DMS 273 (cell line): ENCODE results near the gene IL22RA2.

Source experiments
- DNase-seq: peaks from one replicate; lab custom pipeline; 2025; ENCODE audit not compliant: unreplicated experiment; lab: John Stamatoyannopoulos, UW

IL22RA2 gene

DNA sequence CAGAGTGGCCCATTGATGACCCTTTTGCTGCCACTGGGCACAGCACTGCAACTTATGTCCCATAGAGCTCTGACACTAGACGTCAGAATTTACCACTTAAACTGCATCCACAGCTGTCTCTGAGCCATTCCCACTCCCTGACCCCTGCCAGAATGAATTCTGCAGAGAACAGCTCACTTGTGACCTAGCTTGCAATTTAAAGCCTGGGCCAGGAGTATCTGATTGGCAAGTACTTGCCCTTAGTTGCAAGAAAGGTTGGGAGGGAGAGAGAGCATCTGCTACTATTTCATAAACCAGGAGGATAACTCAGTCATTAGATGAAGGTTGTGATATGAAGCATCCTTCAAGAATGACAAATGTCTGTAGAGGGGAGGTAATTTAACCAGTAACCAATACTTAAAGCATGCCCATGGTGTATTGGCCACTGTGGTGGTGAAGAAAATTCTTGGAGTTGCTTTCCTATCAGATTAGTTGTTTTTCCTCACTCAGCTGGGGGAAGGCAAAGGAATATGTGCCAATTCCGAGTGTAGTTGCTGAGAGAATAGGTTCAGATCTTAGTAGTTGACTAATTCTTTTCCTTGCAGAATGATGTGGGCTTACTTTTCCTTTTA, 46.5 kb downstream of the IL22RA2 start:
- peak; percentile 31 for DNase-seq

DNA sequence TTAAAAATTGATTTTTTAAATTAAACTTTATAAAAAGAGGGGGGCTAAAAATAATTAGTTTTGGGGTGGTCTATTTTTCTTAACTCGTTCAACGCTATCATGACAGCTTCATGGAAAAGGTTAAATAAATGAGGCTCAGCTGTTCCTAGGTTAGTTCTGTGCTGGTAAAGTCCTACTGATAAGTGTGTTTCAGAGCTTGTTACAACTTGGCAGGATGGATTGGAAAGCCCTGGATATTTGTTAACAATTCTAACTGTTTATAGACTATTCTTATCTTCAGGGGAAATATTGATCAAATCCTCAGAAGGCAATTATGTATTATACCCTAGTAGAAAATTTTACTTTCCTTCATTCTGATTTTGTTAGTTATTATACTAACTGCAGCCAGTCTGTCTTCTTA, 50.4 kb downstream of the IL22RA2 start:
- DNase-seq = no peak

DNA sequence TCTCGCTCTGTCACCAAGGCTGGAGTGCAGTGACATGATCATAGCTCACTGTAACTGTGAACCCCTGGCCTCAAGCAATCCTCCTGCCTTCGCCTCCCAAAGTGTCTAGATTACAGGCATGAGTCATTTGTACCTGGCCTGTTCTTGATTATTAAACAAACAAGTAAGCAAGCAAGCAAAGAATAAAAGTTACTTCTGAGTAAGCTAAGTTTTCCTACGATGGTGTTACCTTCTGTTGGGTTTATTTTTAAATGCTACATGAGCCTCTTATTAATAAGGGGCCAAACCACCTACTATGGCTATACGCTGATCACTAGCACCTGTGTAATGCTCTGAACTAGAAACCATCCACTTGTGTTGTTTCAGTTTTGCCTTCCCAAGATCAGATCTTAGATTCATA, 50.8 kb downstream of the IL22RA2 start:
- DNase-seq = no peak

- DNase-seq = no peak
Measured at GRCh38 chr6:137121401-137121997, 51.9 kb downstream of the IL22RA2 start.

DNA sequence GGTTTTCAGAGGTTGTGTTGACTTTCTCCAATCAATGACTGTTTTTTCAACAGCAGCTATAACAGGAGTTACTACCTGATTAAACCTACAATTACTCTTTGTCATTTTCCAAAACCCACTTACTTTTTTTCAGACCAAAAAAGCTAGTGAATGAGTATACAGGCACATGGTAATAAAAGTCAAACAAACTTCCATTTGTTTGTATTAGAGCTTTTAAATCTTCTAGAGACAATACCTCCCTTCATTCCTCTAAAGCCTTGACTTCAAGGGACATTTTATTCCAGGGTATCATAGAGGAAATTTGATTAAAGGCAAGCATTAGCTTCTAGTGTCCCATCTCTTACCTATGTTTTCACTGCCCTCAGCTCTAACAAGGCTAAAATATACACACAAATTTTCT, 52.7 kb downstream of the IL22RA2 start:
- DNase-seq = no peak

GRCh38 chr6:137119196-137120104, 54.0 kb downstream of the IL22RA2 start:
- DNase-seq = peak; percentile 6

DNA sequence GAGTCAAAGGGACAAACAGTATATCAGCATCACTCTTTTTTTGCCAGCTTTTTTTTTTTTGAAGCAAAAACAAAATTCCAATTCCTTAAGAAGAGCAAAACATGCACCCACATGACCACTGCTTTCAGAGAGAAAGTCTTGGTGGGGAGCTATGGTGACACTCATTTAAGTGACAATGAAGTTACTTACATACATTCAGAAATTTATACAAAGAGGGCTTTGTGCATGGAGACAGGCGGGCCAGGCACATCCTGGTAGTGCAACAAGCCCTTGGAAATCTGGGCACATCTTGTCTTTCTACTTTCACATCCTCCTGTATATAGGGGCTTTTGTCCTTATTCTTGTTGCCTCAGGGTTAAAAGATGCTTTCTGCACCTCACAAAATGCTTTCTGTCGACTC, 55.9 kb downstream of the IL22RA2 start:
- no peak for DNase-seq

- no peak for DNase-seq
Measured at GRCh38 chr6:137116807-137117206, 56.6 kb downstream of the IL22RA2 start.

DNA sequence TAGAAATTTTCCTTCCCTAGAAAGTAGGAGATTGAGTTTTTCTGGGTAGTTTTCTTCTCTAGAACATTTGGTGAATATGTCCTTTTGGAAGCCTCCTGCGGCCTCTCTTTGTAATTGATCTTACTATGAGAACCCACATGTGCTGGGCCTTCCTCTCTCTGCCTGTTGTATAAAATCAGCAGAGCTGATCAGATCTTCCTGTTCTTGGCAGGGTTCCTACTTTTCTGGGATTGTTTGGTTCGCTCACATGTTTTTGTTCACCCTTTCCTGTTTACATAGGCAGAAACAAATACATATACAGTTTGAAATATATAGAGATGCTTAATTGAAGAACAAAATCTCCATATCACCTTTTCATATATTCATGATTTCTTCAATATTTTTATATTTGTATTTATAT, 57.8 kb downstream of the IL22RA2 start:
- peak; percentile 5 for DNase-seq

DNA sequence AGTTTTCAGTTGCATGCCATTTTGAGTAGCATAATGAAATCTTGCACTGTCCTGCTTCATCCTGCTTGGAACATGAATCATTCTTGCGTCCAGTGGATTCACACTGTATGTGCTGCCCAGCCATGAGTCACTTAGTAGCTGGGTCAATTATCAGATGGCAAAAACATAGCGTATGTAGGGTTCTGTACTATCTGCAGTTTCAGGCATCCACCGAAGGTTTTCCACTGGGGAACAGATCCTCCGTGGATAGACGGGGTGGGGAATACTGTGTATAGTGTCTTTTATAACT, 61.4 kb downstream of the IL22RA2 start:
- DNase-seq = no peak

DNA sequence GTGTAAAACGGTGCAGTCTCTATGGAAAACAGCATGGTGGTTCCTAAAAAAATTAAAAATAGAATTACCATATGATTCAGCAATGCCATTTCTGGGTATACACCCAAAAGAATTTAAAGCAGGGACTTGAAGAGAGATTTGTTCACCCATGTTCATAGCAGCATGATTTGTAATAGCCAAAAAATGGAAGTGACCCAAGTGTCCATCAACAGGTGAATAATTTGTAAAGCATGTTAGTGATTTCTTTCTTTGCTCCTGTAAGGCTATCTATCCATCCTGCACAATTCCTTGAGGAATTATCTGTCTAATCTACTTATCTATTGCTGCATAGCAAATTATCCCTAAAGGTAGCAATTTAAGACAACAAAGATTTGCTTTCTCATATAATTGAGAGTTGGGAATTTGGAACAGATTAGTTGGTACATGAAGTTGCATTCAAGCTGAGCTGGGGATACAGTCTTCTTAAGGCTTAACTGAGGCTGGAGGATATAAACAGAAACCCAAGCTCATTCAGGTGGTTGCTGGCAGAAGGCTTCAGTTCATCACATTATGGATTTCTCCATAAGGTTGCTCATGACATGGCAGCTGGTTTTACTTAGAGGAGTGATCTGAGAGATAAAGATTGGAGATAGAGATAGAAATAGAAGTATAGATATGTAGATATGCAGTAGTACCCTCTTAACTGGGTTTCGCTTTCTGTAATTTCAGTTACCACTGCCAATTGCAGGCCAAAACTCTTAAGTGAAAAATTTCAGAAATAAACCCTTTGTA, 62.0 kb downstream of the IL22RA2 start:
- DNase-seq = peak; percentile 14

DNA sequence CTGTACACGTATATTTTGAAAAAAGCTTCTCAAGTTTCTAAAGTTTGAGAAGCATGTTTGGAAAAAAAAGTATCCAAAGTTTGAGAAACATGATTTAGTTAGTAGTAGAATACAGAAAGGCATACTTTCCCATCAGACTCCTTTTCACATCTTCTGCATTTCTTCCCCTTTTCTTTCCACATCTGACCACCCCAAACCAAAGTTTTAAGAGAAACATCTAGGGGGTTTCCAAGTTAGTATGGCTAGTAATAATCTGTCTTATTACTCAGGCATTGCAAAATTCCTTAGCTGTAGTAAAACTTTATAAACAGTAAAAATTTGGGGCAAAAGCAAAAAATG, 65.7 kb downstream of the IL22RA2 start:
- no peak for DNase-seq

DNA sequence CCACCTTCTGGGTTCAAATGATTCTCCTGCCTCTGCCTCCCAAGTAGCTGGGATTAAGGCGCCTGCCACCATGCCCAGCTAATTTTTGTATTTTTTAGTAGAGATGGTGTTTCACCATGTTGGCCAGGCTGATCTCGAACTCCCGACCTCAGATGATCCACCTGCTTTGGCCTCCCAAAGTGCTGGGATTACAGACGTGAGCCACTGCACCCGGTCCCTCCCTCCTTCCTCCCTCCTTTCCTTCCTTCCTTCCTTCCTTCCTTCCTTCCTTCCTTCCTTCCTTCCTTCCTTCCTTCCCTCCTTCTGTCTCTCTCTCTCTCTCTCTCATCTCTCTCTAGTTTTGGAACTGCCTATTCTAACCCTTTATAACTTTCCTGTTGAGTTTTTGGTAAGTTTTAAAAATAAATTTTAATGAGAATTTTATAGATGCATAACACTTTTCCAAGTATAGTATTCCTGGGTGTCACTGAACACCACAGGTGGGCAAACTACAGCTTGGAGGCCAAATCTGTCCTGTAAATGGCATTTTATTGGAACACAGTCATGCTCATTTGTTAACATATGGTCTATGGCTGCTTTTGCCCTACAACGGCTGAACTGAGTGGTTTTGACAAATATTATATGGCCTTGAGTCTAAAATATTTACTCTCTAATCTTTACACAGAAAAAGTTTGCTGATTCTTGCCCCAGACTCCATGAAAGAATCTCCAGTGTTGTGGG, 66.2 kb downstream of the IL22RA2 start:
- peak; percentile 11 for DNase-seq

GRCh38 chr6:137106183-137106582, 67.3 kb downstream of the IL22RA2 start:
- DNase-seq = no peak

DNA sequence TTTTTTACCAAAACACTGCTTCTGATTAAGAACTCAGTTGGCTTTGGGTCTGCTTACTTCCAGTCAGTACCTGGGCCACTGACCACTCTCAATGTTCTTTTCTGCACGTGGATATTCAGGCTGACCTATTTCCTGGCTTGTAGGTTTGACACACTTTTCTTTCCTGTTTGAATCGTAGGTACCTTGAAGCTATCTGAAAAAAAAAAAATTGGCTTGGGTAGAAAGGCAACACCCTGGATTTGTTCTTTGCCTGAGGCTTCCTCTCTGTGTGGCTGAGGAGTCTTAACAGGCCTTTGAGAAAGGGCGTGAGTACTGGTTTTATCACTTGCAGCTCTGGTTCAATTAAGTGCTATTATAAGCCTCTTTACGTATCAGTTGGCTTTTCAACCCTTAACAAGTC, 68.1 kb downstream of the IL22RA2 start:
- DNase-seq = no peak

DNA sequence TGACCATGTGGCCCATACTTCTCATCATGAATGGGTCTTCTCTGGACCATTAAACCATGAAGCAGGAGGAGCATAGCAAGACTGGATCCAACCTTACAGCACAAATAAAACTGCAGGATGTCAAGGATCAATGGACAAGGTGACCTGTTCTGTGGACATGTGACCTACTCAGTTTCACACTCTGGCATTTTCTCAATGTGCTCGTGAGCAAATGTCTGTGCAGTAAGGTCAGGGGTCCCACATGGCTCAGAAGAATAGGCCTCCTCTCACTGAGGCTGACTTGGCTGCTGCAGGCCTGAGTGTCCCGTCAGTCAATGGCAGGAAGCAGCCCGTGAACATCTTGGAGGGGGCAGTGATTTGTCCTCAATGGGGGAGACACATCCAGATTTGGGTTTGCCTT, 68.5 kb downstream of the IL22RA2 start:
- no peak for DNase-seq

GRCh38 chr6:137102851-137103492, 70.5 kb downstream of the IL22RA2 start:
- no peak for DNase-seq

GRCh38 chr6:137102050-137102848, 71.2 kb downstream of the IL22RA2 start:
- no peak for DNase-seq

GRCh38 chr6:137099689-137100403, 73.6 kb downstream of the IL22RA2 start:
- DNase-seq = peak; percentile 97
